ENCODE data around the gene EN1.

DNA sequence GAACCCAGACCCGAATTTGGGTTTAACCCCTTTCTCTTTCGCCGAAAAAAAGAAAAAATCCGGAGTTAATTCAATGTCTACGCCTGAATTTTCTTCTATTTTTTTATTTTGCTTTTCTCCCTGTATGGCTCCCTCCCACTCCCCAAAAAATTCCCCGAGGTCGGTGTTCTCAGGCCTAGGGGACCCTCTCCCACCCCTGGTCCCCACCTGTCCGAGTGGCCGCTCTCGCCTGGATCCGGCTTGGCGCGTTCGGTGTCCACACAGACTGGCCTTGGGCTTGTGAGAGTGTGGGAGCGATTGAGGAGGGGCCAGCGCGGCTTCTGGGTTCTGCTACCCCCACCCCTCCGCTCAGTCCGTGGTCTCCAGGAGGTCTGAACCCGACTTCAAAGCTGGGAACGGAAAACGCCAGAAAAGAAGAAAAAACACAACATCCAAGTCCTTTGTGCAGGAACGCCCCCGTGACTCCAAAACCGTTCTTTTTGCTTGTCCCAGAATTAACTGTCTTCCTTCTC lies 5.7 kb upstream of the EN1 start:
- TF ChIP-seq, protein P1, sequence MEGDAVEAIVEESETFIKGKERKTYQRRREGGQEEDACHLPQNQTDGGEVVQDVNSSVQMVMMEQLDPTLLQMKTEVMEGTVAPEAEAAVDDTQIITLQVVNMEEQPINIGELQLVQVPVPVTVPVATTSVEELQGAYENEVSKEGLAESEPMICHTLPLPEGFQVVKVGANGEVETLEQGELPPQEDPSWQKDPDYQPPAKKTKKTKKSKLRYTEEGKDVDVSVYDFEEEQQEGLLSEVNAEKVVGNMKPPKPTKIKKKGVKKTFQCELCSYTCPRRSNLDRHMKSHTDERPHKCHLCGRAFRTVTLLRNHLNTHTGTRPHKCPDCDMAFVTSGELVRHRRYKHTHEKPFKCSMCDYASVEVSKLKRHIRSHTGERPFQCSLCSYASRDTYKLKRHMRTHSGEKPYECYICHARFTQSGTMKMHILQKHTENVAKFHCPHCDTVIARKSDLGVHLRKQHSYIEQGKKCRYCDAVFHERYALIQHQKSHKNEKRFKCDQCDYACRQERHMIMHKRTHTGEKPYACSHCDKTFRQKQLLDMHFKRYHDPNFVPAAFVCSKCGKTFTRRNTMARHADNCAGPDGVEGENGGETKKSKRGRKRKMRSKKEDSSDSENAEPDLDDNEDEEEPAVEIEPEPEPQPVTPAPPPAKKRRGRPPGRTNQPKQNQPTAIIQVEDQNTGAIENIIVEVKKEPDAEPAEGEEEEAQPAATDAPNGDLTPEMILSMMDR (conservative IDR thresholded peaks at IDR 0.05): no peak
- TF ChIP-seq EZH2 (IDR thresholded peaks at IDR 0.05; ENCODE audit: low read depth): no peak

Measured in PC-9 (cell line).